ENCODE results near the gene OTOGL.
"Not testable (repeated sequence)": the region's sequence is repeated elsewhere in the genome, so short reads cannot be mapped to it uniquely, and the experiment has no call there.

The OTOGL gene

DNA sequence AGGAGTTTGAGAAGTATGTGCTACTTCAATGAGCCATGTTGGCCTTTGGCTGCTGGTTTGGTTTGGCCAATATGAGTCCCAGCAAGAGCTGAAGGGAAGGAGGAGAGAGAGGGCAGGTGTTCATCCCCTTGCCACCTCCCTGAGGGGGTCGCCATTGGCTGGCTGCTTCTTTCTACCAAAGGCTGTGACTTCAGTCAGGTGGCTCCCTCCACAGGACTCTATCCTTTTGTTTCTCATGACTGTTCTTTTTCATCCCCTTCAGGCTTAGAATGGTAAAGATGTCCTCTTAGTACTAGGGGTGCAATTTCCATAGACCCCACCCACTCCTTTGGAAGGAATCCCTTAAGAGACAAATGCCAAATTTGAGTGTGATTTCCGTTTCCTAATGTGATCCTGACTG is 31.2 kb upstream of the OTOGL start:
- no peak overlapping the region for H3K27ac ChIP-seq (ENCODE audit: low read depth, low read length)
- no peak overlapping the region for H3K9ac ChIP-seq (ENCODE audit: low read length)

GRCh38 chr12:80083892-80084614 is 15.3 kb upstream of the OTOGL start:
- H3K9me3 ChIP-seq (ENCODE audit: low read length); H3K36me3 ChIP-seq (ENCODE audit: insufficient read depth, low read length); H3K4me1 ChIP-seq (ENCODE audit: insufficient read depth, low read length); H3K27me3 ChIP-seq (ENCODE audit: control insufficient read depth in 1 of 2, insufficient read depth in 2 of 2, low read length in 2 of 2); H3K4me3 ChIP-seq (ENCODE audit: low read depth in 1 of 2, low read length in 2 of 2); H3K27ac ChIP-seq (ENCODE audit: low read depth, low read length); H3K9ac ChIP-seq (ENCODE audit: low read length): not testable (repeated sequence)

More for the DNA sequence above, 31.2 kb upstream of the OTOGL start:
- peaks cover 4% of the 10 kb centered on the region for H3K4me1 ChIP-seq (ENCODE audit: insufficient read depth, low read length)
- no peak overlapping the region for H3K4me3 ChIP-seq (ENCODE audit: low read depth in 1 of 2, low read length in 2 of 2)
- H3K9me3 ChIP-seq (ENCODE audit: low read length) = no peaks in the 10 kb centered on the region
- no peaks in the 10 kb centered on the region for H3K27me3 ChIP-seq (ENCODE audit: control insufficient read depth in 1 of 2, insufficient read depth in 2 of 2, low read length in 2 of 2)
- H3K36me3 ChIP-seq (ENCODE audit: insufficient read depth, low read length) = no peaks in the 10 kb centered on the region

DNA sequence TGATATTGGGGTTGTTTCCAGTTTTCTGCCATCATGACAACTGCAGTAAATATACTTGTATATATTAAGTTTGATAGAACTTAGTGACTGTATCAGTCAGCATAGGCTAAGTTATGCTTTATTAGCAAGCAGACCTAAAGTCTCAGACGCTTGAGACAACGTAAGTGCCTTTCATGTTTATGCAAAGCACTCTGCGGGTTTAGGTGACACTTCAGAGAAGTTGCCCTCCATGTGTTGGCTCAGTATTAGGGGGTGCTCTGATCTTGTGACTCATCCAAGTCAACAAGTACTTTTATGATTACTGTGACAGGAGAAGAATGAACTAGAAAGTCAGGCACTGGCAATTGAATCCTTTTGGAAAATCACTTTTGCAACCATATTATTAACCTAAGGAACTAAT is 13.3 kb upstream of the OTOGL start:
- no peak overlapping the region for H3K4me3 ChIP-seq (ENCODE audit: low read depth in 1 of 2, low read length in 2 of 2)

DNA sequence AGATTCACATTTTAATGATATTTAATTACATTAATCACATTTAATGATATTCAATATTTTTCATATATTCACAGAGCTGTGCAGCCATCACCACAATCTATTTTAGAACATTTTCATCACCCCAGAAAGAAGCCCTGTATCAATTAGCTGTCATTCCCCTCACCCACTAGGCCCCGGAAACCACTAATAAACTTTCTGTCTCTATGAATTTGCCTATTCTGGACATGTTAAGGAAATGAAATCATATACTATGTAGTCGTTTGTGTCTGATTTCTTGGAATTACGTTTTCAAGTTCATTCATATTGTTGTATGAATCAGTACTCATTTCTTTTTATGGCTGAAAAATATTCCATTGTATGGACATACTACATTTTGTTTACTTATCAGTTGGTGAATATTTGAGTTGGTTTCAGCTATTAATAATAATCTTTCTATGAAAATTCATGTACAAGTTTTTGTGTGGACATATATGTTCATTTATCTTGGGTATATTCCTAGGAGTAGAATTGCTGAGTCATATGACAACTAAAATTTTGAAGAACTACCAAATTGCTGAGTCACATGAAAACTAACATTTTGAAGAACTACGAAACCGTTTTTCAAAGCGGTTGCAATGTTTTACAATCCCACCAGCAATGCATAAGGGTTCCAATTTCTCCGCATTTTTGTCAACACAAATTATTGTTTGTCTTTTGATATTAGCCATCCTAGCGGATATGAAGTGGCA is 11.7 kb upstream of the OTOGL start:
- Histone ChIP-seq H3K4me3 (ENCODE audit: low read depth in 1 of 2, low read length in 2 of 2) (no peak overlapping the region), H3K9me3 (ENCODE audit: low read length) (no peaks in the 10 kb centered on the region), H3K27ac (ENCODE audit: low read depth, low read length) (no peak overlapping the region), H3K4me1 (ENCODE audit: insufficient read depth, low read length) (no peaks in the 10 kb centered on the region), H3K27me3 (ENCODE audit: control insufficient read depth in 1 of 2, insufficient read depth in 2 of 2, low read length in 2 of 2) (no peaks in the 10 kb centered on the region), H3K36me3 (ENCODE audit: insufficient read depth, low read length) (no peaks in the 10 kb centered on the region), H3K9ac (ENCODE audit: low read length) (no peak overlapping the region)

More for the DNA sequence above, 13.3 kb upstream of the OTOGL start:
- Histone ChIP-seq H3K9ac (ENCODE audit: low read length) (no peak overlapping the region), H3K4me1 (ENCODE audit: insufficient read depth, low read length) (no peaks in the 10 kb centered on the region), H3K27me3 (ENCODE audit: control insufficient read depth in 1 of 2, insufficient read depth in 2 of 2, low read length in 2 of 2) (no peaks in the 10 kb centered on the region), H3K9me3 (ENCODE audit: low read length) (no peaks in the 10 kb centered on the region), H3K27ac (ENCODE audit: low read depth, low read length) (no peak overlapping the region), H3K36me3 (ENCODE audit: insufficient read depth, low read length) (no peaks in the 10 kb centered on the region)

DNA sequence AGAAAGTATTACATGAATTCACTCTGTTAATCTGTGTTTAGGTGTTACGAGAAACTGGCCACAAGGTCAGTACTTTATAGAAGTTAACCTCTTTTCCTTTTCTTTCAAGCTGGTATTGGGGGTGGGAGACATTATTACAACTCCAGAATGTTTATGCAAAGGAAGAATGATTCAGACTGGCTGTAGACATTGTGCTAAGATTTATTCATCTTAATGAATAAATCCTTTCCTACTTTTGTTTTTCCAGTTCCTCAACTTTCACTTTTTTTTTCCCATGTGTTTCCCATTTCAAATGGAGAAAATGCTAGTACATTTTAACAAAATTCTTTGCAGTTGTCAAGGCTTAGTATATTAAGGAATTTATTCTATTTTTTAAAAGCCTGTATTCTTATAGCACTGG is 1.3 kb downstream of the OTOGL start:
- H3K36me3 ChIP-seq (ENCODE audit: insufficient read depth, low read length) = no peaks in the 10 kb centered on the region
- no peak overlapping the region for H3K9ac ChIP-seq (ENCODE audit: low read length)
- H3K27me3 ChIP-seq (ENCODE audit: control insufficient read depth in 1 of 2, insufficient read depth in 2 of 2, low read length in 2 of 2) = no peaks in the 10 kb centered on the region
- no peaks in the 10 kb centered on the region for H3K9me3 ChIP-seq (ENCODE audit: low read length)
- peaks cover 9% of the 10 kb centered on the region for H3K4me1 ChIP-seq (ENCODE audit: insufficient read depth, low read length)
- no peak overlapping the region for H3K27ac ChIP-seq (ENCODE audit: low read depth, low read length)
- H3K4me3 ChIP-seq (ENCODE audit: low read depth in 1 of 2, low read length in 2 of 2) = no peak overlapping the region

- H3K27me3 ChIP-seq (ENCODE audit: control insufficient read depth in 1 of 2, insufficient read depth in 2 of 2, low read length in 2 of 2) = no peaks in the 10 kb centered on the region
- peaks cover 9% of the 10 kb centered on the region for H3K4me1 ChIP-seq (ENCODE audit: insufficient read depth, low read length)
- H3K9me3 ChIP-seq (ENCODE audit: low read length) = no peaks in the 10 kb centered on the region
- no peak overlapping the region for H3K4me3 ChIP-seq (ENCODE audit: low read depth in 1 of 2, low read length in 2 of 2)
- H3K9ac ChIP-seq (ENCODE audit: low read length) = no peak overlapping the region
- H3K36me3 ChIP-seq (ENCODE audit: insufficient read depth, low read length) = no peaks in the 10 kb centered on the region
- H3K27ac ChIP-seq (ENCODE audit: low read depth, low read length) = no peak overlapping the region
Observed at GRCh38 chr12:80101126-80101525, 1.8 kb downstream of the OTOGL start.

DNA sequence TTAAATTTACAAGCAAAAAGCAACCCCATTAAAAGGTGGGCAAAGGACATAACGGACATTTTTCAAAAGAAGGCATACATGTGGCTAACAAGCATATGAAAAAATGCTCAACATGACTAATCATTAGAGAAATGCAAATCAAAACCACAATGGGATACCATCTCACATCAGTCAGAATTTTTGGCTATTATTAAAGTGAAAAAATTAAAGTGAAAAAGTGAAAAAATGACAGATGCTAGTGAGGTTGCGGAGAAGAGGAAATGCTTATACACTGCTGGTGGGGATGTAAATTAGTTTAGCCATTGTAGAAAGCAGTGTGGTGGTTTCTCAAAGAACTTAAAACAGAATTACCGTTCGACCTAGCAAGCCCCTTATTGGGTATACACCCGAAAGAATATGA is 7.9 kb downstream of the OTOGL start:
- Histone ChIP-seq H3K27ac (ENCODE audit: low read depth, low read length) (no peak overlapping the region), H3K9ac (ENCODE audit: low read length) (no peak overlapping the region), H3K36me3 (ENCODE audit: insufficient read depth, low read length) (no peaks in the 10 kb centered on the region), H3K4me1 (ENCODE audit: insufficient read depth, low read length) (no peaks in the 10 kb centered on the region), H3K9me3 (ENCODE audit: low read length) (no peaks in the 10 kb centered on the region), H3K4me3 (ENCODE audit: low read depth in 1 of 2, low read length in 2 of 2) (no peak overlapping the region), H3K27me3 (ENCODE audit: control insufficient read depth in 1 of 2, insufficient read depth in 2 of 2, low read length in 2 of 2) (no peaks in the 10 kb centered on the region)

DNA sequence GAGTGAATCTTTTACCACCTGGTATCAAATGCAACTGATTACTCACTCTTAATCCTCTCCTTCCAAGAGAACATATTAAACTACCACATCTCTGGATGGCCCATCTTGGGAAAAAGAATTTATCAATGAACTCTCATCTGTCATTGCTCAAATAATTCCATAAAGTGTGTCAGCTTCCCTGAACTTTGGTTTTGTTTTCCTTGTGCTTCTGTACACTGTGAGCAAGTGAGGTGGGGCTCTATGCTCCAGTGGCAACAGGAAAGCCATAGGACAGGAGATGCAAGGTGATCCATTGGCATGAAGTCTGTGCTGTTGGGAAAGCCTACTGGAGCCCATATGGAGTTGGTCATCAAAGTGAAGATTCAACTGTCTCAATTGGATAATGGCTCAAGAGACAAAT is 17.4 kb downstream of the OTOGL start:
- no peak overlapping the region for H3K27ac ChIP-seq (ENCODE audit: low read depth, low read length)
- H3K4me3 ChIP-seq (ENCODE audit: low read depth in 1 of 2, low read length in 2 of 2) = no peak overlapping the region
- no peak overlapping the region for H3K9ac ChIP-seq (ENCODE audit: low read length)
- H3K9me3 ChIP-seq (ENCODE audit: low read length) = no peaks in the 10 kb centered on the region
- peaks cover 20% of the 10 kb centered on the region for H3K4me1 ChIP-seq (ENCODE audit: insufficient read depth, low read length)
- no peaks in the 10 kb centered on the region for H3K27me3 ChIP-seq (ENCODE audit: control insufficient read depth in 1 of 2, insufficient read depth in 2 of 2, low read length in 2 of 2)
- H3K36me3 ChIP-seq (ENCODE audit: insufficient read depth, low read length) = no peaks in the 10 kb centered on the region

DNA sequence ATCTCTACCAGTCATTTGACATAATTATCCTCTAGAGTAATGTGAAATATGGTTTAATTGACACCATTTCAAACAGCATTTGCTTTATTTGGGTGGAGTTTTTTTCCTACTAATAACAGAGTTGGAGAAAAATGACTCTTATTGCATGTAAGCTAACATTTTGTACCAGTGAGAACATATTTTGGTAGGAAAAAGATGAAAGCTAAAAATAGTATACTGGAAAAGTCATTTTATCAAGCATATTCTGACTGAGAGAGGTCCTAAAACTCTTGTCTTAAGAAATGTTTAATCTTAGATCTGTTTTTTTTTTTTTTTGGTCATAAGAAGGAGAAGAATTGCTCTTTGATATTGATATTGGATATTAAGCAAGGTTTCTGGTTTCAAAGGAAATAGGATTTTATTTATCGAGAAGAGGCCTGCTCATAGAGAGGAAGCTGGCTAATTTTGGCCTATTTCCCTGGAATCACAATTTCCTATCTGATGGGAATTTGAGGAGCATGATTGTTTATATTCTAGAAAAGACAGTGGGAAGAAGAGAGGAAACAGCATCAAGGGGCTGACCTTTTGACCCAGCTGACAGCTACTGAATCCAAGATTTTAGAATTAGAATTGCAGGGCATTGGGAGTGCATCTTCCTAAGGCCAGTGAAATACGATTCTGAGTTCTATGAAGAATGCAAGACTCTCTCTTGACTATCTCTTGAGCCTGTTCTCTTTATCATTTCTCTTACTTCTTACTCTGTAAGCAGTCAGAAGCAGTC is 19.4 kb downstream of the OTOGL start:
- H3K9me3 ChIP-seq (ENCODE audit: low read length) = no peaks in the 10 kb centered on the region
- H3K4me1 ChIP-seq (ENCODE audit: insufficient read depth, low read length) = peaks cover 24% of the 10 kb centered on the region
- no peak overlapping the region for H3K27ac ChIP-seq (ENCODE audit: low read depth, low read length)
- no peaks in the 10 kb centered on the region for H3K27me3 ChIP-seq (ENCODE audit: control insufficient read depth in 1 of 2, insufficient read depth in 2 of 2, low read length in 2 of 2)
- H3K36me3 ChIP-seq (ENCODE audit: insufficient read depth, low read length) = no peaks in the 10 kb centered on the region
- no peak overlapping the region for H3K9ac ChIP-seq (ENCODE audit: low read length)
- H3K4me3 ChIP-seq (ENCODE audit: low read depth in 1 of 2, low read length in 2 of 2) = no peak overlapping the region

DNA sequence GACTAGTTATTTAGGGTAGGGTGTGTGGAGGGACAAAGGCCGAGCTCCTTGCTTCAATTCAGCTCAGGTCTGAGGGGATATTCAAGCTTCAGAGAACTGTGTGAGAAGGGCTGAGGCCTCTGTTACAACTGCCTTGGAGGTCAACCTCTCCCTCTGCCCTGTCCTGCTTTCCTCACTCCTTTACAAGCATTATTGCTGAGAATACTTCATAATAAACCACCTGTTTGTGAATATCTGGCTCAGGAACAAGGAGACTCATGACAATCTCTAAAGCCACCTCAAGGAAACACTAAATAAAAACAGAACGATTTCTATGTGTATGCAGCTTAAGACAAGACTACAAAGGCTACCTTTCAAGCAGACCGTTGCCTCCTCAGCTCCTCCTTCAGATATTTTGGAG is 21.7 kb downstream of the OTOGL start:
- peaks cover 24% of the 10 kb centered on the region for H3K4me1 ChIP-seq (ENCODE audit: insufficient read depth, low read length)
- no peak overlapping the region for H3K4me3 ChIP-seq (ENCODE audit: low read depth in 1 of 2, low read length in 2 of 2)
- no peak overlapping the region for H3K9ac ChIP-seq (ENCODE audit: low read length)
- H3K27ac ChIP-seq (ENCODE audit: low read depth, low read length) = peak overlapping the region; percentile 55
- H3K27me3 ChIP-seq (ENCODE audit: control insufficient read depth in 1 of 2, insufficient read depth in 2 of 2, low read length in 2 of 2) = no peaks in the 10 kb centered on the region
- H3K9me3 ChIP-seq (ENCODE audit: low read length) = no peaks in the 10 kb centered on the region
- H3K36me3 ChIP-seq (ENCODE audit: insufficient read depth, low read length) = no peaks in the 10 kb centered on the region

DNA sequence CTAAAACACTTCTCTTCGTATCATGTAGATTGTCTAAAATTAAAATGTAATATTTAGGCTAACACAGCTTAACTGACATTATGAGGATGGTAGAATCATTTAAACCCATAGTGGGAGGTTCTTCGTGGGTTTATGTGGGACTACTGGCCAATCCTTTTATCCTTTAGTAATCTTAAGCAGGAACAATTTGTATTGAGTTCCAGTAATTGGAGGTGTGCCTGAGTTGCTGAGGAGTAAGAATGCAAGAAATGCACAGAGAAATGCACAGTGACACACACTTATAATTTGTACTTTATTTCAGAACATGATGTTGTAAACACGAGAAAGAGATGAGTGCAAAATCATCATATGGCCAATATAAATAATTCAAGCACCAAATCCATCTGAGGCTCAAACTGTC is 22.3 kb downstream of the OTOGL start:
- no peak overlapping the region for H3K9ac ChIP-seq (ENCODE audit: low read length)
- no peaks in the 10 kb centered on the region for H3K36me3 ChIP-seq (ENCODE audit: insufficient read depth, low read length)
- no peaks in the 10 kb centered on the region for H3K27me3 ChIP-seq (ENCODE audit: control insufficient read depth in 1 of 2, insufficient read depth in 2 of 2, low read length in 2 of 2)
- peaks cover 24% of the 10 kb centered on the region for H3K4me1 ChIP-seq (ENCODE audit: insufficient read depth, low read length)
- H3K9me3 ChIP-seq (ENCODE audit: low read length) = no peaks in the 10 kb centered on the region
- H3K27ac ChIP-seq (ENCODE audit: low read depth, low read length) = no peak overlapping the region
- H3K4me3 ChIP-seq (ENCODE audit: low read depth in 1 of 2, low read length in 2 of 2) = no peak overlapping the region

Data from muscle layer of colon (tissue), 2 donors.